Nephron (organoid): ENCODE data around the gene SH3BGRL3.

Source experiments
- H3K27ac Mint-ChIP-seq, 3 experiments: 2 replicates each; pipeline ENCODE4 v1.8.0; 2020; ENCODE audit warnings: mixed read lengths in 3 of 3, mild to moderate bottlenecking in 2 of 3, moderate library complexity in 1 of 3
- H3K27me3 Mint-ChIP-seq: 2 replicates; pipeline ENCODE4 v1.8.0; 2021; ENCODE audit warnings: low read depth, mild to moderate bottlenecking, moderate library complexity, mixed read lengths
- H3K36me3 Mint-ChIP-seq: 2 replicates; pipeline ENCODE4 v1.8.0; 2020; ENCODE audit warnings: low read depth, mixed read lengths
- H3K4me1 Mint-ChIP-seq: 2 replicates; pipeline ENCODE4 v1.8.0; 2020; ENCODE audit warnings: mixed read lengths
- H3K4me3 Mint-ChIP-seq, 3 experiments: 2 replicates each; pipeline ENCODE4 v1.8.0; 2020; ENCODE audit warnings: mild to moderate bottlenecking in 3 of 3, mixed read lengths in 3 of 3, moderate library complexity in 2 of 3
- H3K9me3 Mint-ChIP-seq: 2 replicates; pipeline ENCODE4 v1.8.0; 2020; ENCODE audit warnings: mixed read lengths
- CTCF ChIP-seq, 3 experiments: fragments of 200-600 bp; sonication (generic); IDR thresholded peaks; one replicate each; pipeline ENCODE4 v1.5.0; 2021; ENCODE audit warnings: antibody characterized with exemption in 3 of 3; ENCODE audit not compliant: unreplicated experiment in 3 of 3

Gene SH3BGRL3

GRCh38 chr1:26315874-26316850 is 36.3 kb downstream of the SH3BGRL3 start:
- Mint-ChIP-seq H3K27ac (no peak overlapping the region), H3K4me1 (peaks cover under 1% of the 10 kb centered on the region), H3K9me3 (no peaks in the 10 kb centered on the region), H3K36me3 (no peaks in the 10 kb centered on the region), H3K4me3 (no peak overlapping the region), H3K27me3 (peaks cover 12% of the 10 kb centered on the region)
- no peak for TF ChIP-seq CTCF (IDR thresholded peaks at IDR 0.05; ENCODE audit: unreplicated experiment in 3 of 3)

- peak overlapping the region in 1 of 3 experiments; percentile 2 for H3K27ac Mint-ChIP-seq
- H3K27me3 Mint-ChIP-seq, result peaks cover 6% of the 10 kb centered on the region
- no peak overlapping the region for H3K4me3 Mint-ChIP-seq
- TF ChIP-seq CTCF (IDR thresholded peaks at IDR 0.05; ENCODE audit: unreplicated experiment in 3 of 3), result no peak
- H3K36me3 Mint-ChIP-seq, result no peaks in the 10 kb centered on the region
- no peaks in the 10 kb centered on the region for H3K9me3 Mint-ChIP-seq
- peaks cover 5% of the 10 kb centered on the region for H3K4me1 Mint-ChIP-seq
Observed at GRCh38 chr1:26317146-26317545, 37.3 kb downstream of the SH3BGRL3 start.

DNA sequence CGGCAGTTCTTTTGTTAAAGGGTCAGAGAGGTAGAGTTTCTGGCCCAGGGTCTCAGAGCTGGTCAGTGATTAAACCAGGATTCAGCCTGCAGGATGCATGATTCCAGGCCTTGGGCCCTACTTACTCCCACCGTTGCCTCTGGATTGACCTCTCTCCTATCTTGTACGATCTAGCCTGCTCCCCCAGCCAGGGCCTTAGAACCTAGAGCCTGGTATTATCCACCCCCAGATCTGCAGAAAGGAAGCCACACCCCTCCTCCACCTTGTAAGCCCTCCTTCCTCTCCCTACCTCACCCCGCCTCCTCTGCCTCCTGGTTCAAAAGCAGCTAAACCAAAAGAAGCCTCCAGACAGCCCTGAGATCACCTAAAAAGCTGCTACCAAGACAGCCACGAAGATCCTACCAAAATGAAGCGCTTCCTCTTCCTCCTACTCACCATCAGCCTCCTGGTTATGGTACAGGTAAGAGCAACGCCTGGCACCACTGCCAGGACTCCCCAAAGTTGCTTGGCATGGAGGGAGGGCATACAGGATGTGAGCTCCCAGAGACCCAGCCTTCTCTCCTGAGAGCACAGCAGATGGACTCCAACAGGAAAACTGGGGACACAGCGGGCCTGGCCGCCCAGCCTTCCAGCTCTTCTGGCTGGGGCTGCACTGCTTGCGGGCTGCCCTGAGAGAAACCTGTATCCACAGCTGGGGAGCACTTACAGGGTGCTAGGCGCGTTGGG is 37.9 kb downstream of the SH3BGRL3 start, which contains the start of gene CD52:
Gene CD52, plus strand, starts transcription at position 347 of the 726 bp plus-strand sequence. Its CDS starts 60 bp downstream, at position 407.
- no peaks in the 10 kb centered on the region for H3K36me3 Mint-ChIP-seq
- H3K4me1 Mint-ChIP-seq, result peaks cover 5% of the 10 kb centered on the region

DNA sequence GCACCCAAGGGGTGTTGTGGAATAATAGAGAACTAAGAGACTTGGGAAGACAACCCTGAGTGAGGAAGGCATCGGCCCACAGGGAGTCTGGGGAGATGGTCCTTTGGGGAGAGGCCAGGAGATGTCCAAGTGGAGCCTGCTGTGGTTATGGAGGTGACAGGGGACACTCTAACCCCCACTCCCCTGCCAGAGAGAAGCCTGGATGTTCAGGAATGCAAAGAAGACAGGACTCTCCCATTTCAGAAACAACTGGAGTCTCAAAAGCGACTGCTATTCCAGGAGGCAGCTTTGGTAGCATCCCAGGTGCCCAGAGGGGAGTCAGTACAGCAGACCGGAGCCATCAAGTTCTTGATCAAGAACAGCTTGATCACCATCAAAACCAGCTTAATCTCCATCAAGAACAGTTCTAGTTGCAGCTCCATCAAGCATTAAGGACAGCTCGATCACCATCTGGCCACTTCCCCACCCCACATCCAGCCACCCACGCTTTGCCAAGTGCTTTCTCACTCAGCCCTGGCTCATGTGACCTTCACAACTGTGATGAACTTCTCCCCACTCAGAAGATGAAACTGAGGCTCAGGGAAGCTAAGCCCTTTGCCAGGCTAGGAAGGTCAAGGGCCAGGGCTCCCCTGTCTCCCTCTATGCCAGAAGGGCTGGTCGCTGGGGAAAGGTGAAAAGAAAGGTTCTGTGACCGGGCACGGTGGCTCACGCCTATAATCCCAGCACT is 38.6 kb downstream of the SH3BGRL3 start:
- Mint-ChIP-seq H3K4me1 (peaks cover 5% of the 10 kb centered on the region), H3K27ac (no peak overlapping the region), H3K27me3 (peaks cover 11% of the 10 kb centered on the region), H3K36me3 (no peaks in the 10 kb centered on the region), H3K9me3 (no peaks in the 10 kb centered on the region), H3K4me3 (no peak overlapping the region)
- TF ChIP-seq CTCF (IDR thresholded peaks at IDR 0.05; ENCODE audit: unreplicated experiment in 3 of 3), result no peak

More for the DNA sequence above, 37.9 kb downstream of the SH3BGRL3 start, which contains the start of gene CD52:
- H3K27ac Mint-ChIP-seq, result peak within 1 kb of the TSS in 1 of 3 experiments; percentile 2
- no peaks in the 10 kb centered on the region for H3K9me3 Mint-ChIP-seq
- H3K27me3 Mint-ChIP-seq, result peaks cover 8% of the 10 kb centered on the region
- TF ChIP-seq CTCF (IDR thresholded peaks at IDR 0.05; ENCODE audit: unreplicated experiment in 3 of 3), result no peak
- no peak within 1 kb of the TSS for H3K4me3 Mint-ChIP-seq

- no peak overlapping the region for H3K27ac Mint-ChIP-seq
- no peak overlapping the region for H3K4me3 Mint-ChIP-seq
- no peaks in the 10 kb centered on the region for H3K36me3 Mint-ChIP-seq
- peaks cover 5% of the 10 kb centered on the region for H3K4me1 Mint-ChIP-seq
- TF ChIP-seq CTCF (IDR thresholded peaks at IDR 0.05; ENCODE audit: unreplicated experiment in 3 of 3), result no peak
- H3K27me3 Mint-ChIP-seq, result peaks cover 11% of the 10 kb centered on the region
- no peaks in the 10 kb centered on the region for H3K9me3 Mint-ChIP-seq
Observed at GRCh38 chr1:26320896-26321295, 41.0 kb downstream of the SH3BGRL3 start.
